ENCODE results near the gene ZNF844. TPM values are rescaled to one million over a fixed set of nuclear protein-coding genes. Genes with fewer than 3 reads are reported as not detected.

ZNF844 gene
- total RNA-seq, 1 experiment from 2014 or later: 10.5 TPM

GRCh38 chr19:12092956-12093355 lies 28.4 kb downstream of the ZNF844 start:
- Mint-ChIP-seq H3K9me3 (peaks cover 18% of the 10 kb centered on the region), H3K27ac (peak overlapping the region; percentile 87), H3K27me3 (ENCODE audit: low read depth) (no peaks in the 10 kb centered on the region), H3K4me3 (peak overlapping the region; percentile 89), H3K36me3 (peaks cover 36% of the 10 kb centered on the region), H3K4me1 (peaks cover 12% of the 10 kb centered on the region)
- TF ChIP-seq EMX1 (CRISPR knock-in tag; IDR thresholded peaks at IDR 0.05): no peak
- no peak for TF ChIP-seq CREB1 (CRISPR knock-in tag; IDR thresholded peaks at IDR 0.05)
- no peak for TF ChIP-seq OVOL2 (CRISPR knock-in tag; IDR thresholded peaks at IDR 0.05; ENCODE audit: borderline replicate concordance)
- no peak for TF ChIP-seq SMAD4 (CRISPR knock-in tag; IDR thresholded peaks at IDR 0.05)
- TF ChIP-seq JAZF1 (CRISPR knock-in tag; IDR thresholded peaks at IDR 0.05): no peak
- no peak for TF ChIP-seq ESRRA (CRISPR knock-in tag; IDR thresholded peaks at IDR 0.05; ENCODE audit: borderline replicate concordance)
- no peak for TF ChIP-seq ZNF121 (CRISPR knock-in tag; IDR thresholded peaks at IDR 0.05)
- no peak for TF ChIP-seq ZNF138 (CRISPR knock-in tag; conservative IDR thresholded peaks at IDR 0.05)
- no peak for TF ChIP-seq E2F4 (CRISPR knock-in tag; IDR thresholded peaks at IDR 0.05; ENCODE audit: borderline replicate concordance, low read depth)
- TF ChIP-seq GTF2I (CRISPR knock-in tag; conservative IDR thresholded peaks at IDR 0.05): no peak
- TF ChIP-seq ZNF416 (CRISPR knock-in tag; IDR thresholded peaks at IDR 0.05): no peak
- no peak for TF ChIP-seq KAT7 (CRISPR knock-in tag; IDR thresholded peaks at IDR 0.05; ENCODE audit: borderline replicate concordance)
- TF ChIP-seq ERG (CRISPR knock-in tag; IDR thresholded peaks at IDR 0.05): no peak
- no peak for TF ChIP-seq RORB (CRISPR knock-in tag; IDR thresholded peaks at IDR 0.05)
- no peak for TF ChIP-seq ZNF425 (CRISPR knock-in tag; conservative IDR thresholded peaks at IDR 0.05)
- TF ChIP-seq GRHL2 (CRISPR knock-in tag; IDR thresholded peaks at IDR 0.05; ENCODE audit: insufficient replicate concordance, severe bottlenecking): no peak
- TF ChIP-seq, protein P1, sequence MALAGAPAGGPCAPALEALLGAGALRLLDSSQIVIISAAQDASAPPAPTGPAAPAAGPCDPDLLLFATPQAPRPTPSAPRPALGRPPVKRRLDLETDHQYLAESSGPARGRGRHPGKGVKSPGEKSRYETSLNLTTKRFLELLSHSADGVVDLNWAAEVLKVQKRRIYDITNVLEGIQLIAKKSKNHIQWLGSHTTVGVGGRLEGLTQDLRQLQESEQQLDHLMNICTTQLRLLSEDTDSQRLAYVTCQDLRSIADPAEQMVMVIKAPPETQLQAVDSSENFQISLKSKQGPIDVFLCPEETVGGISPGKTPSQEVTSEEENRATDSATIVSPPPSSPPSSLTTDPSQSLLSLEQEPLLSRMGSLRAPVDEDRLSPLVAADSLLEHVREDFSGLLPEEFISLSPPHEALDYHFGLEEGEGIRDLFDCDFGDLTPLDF (CRISPR knock-in tag; IDR thresholded peaks at IDR 0.05): no peak
- ChIA-PET CTCF (interaction anchor here (0.7 to 5.6 kb wide), 3 partner anchors 32 to 170 kb away, joined by 4 to 73 read pairs (median 39); no protein-coding TSS in a partner anchor), POLR2A (interaction anchor here (1.2 to 2.3 kb wide), 2 partner anchors 33 to 48 kb away, joined by 4 to 17 read pairs; partner anchors contain the start of gene ZNF20)
- no peak for ATAC-seq
- no peak for DNase-seq (ENCODE audit: low spot score)

- Mint-ChIP-seq H3K4me1 (peaks cover 12% of the 10 kb centered on the region), H3K36me3 (peaks cover 44% of the 10 kb centered on the region), H3K27ac (no peak overlapping the region), H3K27me3 (ENCODE audit: low read depth) (no peaks in the 10 kb centered on the region), H3K9me3 (peaks cover 27% of the 10 kb centered on the region), H3K4me3 (peak overlapping the region; percentile 89)
- POLR2A ChIA-PET: no interaction called here
- DNase-seq (ENCODE audit: low spot score): no peak
- CTCF ChIA-PET: interaction anchor here (1.1 kb wide), 1 partner anchor 34 kb away, joined by 3 read pairs; no protein-coding TSS in a partner anchor
- no peak for ATAC-seq
- TF ChIP-seq E2F4 (CRISPR knock-in tag; IDR thresholded peaks at IDR 0.05; ENCODE audit: borderline replicate concordance, low read depth) (no peak), ZNF232 (CRISPR knock-in tag; IDR thresholded peaks at IDR 0.05) (no peak), HMGA2 (CRISPR knock-in tag; IDR thresholded peaks at IDR 0.05) (no peak), PRRX2 (CRISPR knock-in tag; IDR thresholded peaks at IDR 0.05) (no peak), ZNF138 (CRISPR knock-in tag; conservative IDR thresholded peaks at IDR 0.05) (no peak), ZNF281 (CRISPR knock-in tag; IDR thresholded peaks at IDR 0.05) (no peak), FOXP1 (CRISPR knock-in tag; IDR thresholded peaks at IDR 0.05; ENCODE audit: borderline replicate concordance) (no peak), ETV6 (CRISPR knock-in tag; IDR thresholded peaks at IDR 0.05) (no peak), TP53 (CRISPR knock-in tag; IDR thresholded peaks at IDR 0.05) (no peak), TEAD1 (CRISPR knock-in tag; IDR thresholded peaks at IDR 0.05) (no peak)
Observed at GRCh38 chr19:12093777-12094176, 29.2 kb downstream of the ZNF844 start.
